Stimulated activated CD8-positive, alpha-beta memory T cell treated with anti-CD3 and anti-CD28 coated beads, Interleukin-7, amount 100 ng/mL, for 24 hours (primary cell): ENCODE measurements around the gene FBXL3.
"Not testable (repeated sequence)": the region's sequence is repeated elsewhere in the genome, so short reads cannot be mapped to it uniquely, and the experiment has no call there.

Experiments used
- DNase-seq: peaks from one replicate; pipeline ENCODE4 v3.0.0-alpha.2; 2020; ENCODE audit warnings: low read depth

Gene FBXL3

GRCh38 chr13:77026255-77026860 is 601 bp downstream of the FBXL3 start:
- DNase-seq, result peak; percentile 43

GRCh38 chr13:77022341-77022740 is 4.6 kb downstream of the FBXL3 start:
- no peak for DNase-seq

DNA sequence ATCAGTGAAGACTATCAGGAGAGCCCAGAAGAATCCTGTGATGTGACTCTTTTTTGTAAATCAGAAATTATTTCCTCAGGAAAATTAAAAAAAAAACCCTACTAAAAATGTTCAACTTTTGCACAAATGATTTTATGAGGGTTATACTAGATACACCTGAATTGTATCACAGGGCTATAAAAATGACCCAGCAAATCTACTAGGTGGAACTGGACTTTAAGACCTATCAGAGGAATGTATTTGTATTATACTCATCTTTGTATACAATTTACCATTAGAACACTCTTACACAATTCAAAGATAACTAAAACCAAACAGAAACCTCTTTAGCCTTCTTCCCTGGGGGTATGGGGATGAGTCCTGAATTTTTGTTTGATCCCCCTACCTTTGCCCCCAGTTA is 7.2 kb downstream of the FBXL3 start:
- DNase-seq, result no peak

GRCh38 chr13:77016888-77017623 is 9.9 kb downstream of the FBXL3 start:
- no peak for DNase-seq

- DNase-seq, result no peak
Observed at GRCh38 chr13:77016251-77016812, 10.6 kb downstream of the FBXL3 start.

GRCh38 chr13:77014906-77015685 is 11.9 kb downstream of the FBXL3 start:
- no peak for DNase-seq

DNA sequence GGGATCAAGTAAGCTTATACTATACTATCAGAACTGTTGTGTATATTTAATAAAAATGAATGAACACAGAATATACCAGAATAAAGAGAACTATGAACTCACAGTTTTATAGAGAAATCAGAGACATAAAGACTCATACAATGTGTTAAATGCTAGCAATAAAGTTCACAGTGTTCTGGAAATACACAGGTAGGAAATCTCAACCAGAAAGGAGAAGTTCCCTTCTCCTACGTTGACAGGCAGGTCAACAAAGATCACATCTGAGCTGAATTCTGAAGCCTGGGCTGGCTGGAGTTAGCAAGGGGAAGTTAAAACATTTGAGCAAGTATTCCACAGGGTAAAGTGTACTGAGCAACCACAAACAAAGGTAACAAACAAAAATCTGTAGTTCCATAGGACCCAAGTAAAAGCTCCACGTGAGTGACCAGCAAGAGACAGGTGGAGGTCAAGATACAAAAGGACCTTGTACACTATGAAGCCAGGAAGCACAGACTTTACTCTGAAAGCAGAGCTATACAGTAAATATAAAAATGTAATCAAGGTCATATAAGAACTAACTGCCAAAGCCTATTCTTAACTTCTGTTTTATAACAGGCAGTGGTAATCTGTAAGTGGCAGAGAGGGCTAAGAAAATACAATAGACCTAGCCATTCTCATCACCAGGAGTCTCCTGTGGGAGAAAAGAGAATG is 13.0 kb downstream of the FBXL3 start:
- no peak for DNase-seq

DNA sequence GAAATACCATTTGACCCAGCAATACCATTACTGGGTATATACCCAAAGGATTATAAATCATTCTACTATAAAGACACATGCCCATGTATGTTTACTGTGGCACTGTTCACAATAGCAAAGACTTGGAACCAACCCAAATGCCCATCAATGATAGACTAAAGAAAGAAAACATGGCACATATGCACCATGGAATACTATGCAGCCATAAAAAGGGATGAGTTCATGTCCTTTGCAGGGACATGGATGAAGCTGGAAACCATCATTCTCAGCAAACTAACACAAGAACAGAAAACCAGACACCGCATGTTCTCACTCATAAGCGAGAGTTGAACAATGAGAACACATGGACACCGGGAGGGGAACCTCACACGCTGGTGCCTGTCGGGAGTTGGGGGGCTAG is 17.2 kb downstream of the FBXL3 start:
- not testable (repeated sequence) for DNase-seq

- no peak for DNase-seq
Observed at GRCh38 chr13:77009011-77009410, 17.9 kb downstream of the FBXL3 start.

- not testable (repeated sequence) for DNase-seq
Observed at GRCh38 chr13:77008337-77008736, 18.6 kb downstream of the FBXL3 start.

- DNase-seq, result no peak
Observed at GRCh38 chr13:77002590-77003190, 24.3 kb downstream of the FBXL3 start.

DNA sequence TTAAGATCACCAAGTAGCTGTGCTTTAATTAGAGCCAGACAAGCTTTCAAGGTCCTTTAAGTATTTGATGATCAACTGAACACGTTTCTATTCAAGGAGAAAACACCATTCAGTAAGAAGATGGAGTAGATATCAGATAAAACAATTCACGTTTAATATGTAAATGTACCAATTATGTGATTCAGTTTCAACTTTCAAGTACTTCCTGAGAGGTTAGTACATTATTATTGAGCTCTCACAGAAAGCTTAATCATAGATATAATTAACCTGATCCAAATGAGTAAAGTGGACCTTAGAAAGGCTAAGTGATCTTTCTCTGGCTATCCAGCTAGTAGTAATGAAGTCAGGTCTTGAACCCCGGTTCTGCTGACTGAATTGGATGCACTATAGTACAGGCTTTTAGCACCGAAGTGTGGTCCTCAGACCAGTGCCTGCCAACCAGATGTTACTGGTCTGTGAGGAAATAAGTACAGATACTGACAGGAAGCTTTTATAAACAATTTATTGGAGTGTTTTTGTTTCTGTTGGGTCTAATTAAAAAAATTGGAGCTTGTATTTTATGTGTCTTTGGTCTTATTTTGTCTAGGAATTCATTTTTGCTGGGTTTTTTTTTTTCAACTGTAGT is 24.9 kb downstream of the FBXL3 start:
- no peak for DNase-seq

GRCh38 chr13:77001540-77001939 is 25.4 kb downstream of the FBXL3 start:
- DNase-seq, result no peak

DNA sequence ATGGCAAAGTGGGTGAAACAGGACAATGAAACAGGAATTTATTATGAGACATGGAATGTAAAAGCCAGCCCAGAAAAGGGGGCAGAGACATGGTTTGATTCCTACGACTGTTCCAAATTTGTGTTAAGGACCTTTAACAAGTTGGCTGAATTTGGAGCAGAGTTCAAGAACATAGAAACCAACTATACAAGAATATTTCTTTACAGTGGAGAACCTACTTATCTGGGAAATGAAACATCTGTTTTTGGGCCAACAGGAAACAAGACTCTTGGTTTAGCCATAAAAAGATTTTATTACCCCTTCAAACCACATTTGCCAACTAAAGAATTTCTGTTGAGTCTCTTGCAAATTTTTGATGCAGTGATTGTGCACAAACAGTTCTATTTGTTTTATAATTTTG is 26.5 kb downstream of the FBXL3 start:
- DNase-seq, result no peak

DNA sequence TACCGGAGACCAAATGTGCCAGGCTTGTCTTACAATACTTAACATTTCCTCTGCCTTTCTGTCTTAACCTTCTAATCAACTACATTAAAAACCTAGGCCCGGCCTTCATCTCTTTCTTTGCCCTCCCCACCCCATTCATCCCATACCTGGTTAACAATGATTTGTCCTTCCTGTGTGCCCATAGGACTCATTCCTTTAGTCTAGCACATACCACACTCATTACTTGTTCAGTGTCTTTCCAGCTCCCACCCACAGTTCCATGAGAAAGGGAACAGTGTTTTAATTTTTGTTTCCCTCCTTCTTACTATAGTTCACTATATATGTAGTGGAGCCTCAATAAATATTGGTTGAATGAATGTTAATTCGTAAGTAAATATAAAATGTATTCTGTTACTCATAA is 32.7 kb downstream of the FBXL3 start:
- DNase-seq, result no peak

GRCh38 chr13:76993473-76993872 is 33.5 kb downstream of the FBXL3 start:
- no peak for DNase-seq

- DNase-seq, result no peak
Observed at GRCh38 chr13:76993021-76993420, 33.9 kb downstream of the FBXL3 start.

DNA sequence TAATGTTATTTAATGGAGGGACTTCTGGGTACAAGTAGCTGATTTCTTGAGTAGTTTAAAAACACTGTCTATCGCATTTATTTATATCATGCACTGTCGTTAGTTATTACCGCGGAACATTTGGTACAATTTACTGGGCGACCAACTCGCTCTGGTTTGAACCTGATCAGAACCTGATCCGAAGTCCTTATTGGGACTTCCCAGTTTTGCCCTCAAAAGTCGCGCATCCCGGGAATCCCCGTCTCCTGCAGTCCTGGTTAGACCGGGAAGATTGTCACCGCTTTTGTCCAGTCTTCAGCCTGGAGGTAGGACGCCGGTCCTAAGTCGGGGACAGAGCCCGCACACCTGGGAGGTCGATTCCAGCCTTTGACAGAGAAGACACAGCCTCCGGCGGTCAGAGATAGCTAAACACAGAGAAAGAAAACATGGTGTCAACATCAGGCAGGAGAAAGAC is 34.4 kb downstream of the FBXL3 start:
- no peak for DNase-seq

- DNase-seq, result peak; percentile 83
Observed at GRCh38 chr13:76991796-76992547, 35.0 kb downstream of the FBXL3 start, which contains the start of gene CLN5. TSS of gene CLN5 (plus strand) at chr13:76992081. CDS start at chr13:76992099, 18 bp downstream.

- peak; percentile 61 for DNase-seq
Observed at GRCh38 chr13:76991432-76991795, 35.5 kb downstream of the FBXL3 start.
